SK-MEL-5 (cell line): ENCODE results near the gene TRMT2A. TPM values are rescaled to one million over a fixed set of nuclear protein-coding genes. Genes with fewer than 3 reads are reported as not detected.

Experiments used
- DNase-seq: peaks from one replicate; pipeline ENCODE4 v3.0.0-alpha.2; 2016; ENCODE audit warnings: low read depth, low spot score
- in situ Hi-C: cut with HindIII; loops from 2 replicates; pipeline ENCODE4 v1.10.0; 2016; ENCODE audit warnings: low sequenced_read_pairs, high pct_unique_total_duplicates, low pct_unique_long_range_greater_than_20kb
- total RNA-seq: library from RNA; depleted of rRNA; stranded (reverse); fragments of >200 nt; shearing (Covaris generic); gene quantifications from 2 replicates; pipeline ENCODE4 v1.2.3, GENCODE V29; 2014

The TRMT2A gene
- total RNA-seq, 1 experiment from 2014 or later, result 67.3 TPM

- in situ Hi-C loops, result no loop called here
- DNase-seq, result no peak
Measured at GRCh38 chr22:20112623-20113511, 4.2 kb downstream of the TRMT2A start.

DNA sequence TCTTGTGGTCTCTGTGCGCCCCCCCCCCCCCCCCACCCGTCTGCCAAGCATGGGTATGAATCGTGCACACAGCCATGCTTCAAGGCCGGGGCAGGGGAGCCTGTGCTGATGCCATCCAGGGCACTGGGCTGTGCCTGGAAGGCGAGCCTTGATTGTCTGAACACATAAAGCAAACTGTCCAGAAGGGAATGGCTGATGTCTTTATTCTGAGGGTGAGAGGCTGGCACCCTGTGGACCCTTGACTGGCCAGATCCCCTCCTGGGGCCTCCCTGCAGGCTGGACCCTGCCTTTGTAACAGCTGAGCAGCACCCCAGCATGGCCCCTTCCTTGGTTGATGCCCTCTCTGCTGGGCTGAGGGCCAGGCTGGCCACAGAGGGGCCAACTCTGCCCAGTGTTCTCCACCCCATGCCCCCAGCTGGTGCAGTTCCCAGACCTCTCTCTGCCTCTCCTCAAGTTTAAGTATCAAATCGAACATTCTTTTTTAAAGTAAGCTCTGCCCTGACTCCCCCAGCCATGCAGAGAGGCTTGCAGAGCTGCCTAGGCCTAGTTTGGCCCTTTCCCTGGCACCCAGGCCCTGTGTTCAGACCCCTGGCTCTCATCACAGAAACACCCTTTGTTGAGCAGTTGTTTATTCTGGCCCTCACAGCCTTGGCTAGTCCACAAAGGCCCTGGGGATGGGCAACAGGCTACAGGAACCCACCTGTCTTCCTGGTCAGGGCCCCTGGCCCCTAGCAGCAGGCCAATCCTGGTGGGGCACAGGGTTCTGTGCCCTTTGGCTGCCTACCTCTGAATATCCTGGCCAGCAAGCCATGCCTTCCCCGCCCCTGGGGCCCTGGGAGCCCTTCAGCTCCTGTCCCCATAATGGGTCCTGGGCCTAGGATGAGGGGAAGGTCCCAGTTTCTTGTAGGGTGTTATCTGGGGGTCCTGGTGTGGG, 5.1 kb downstream of the TRMT2A start:
- in situ Hi-C loops, result no loop called here
- no peak for DNase-seq

- peak; percentile 64 for DNase-seq
- in situ Hi-C loops, result no loop called here
Measured at GRCh38 chr22:20111045-20111688, 5.9 kb downstream of the TRMT2A start.

DNA sequence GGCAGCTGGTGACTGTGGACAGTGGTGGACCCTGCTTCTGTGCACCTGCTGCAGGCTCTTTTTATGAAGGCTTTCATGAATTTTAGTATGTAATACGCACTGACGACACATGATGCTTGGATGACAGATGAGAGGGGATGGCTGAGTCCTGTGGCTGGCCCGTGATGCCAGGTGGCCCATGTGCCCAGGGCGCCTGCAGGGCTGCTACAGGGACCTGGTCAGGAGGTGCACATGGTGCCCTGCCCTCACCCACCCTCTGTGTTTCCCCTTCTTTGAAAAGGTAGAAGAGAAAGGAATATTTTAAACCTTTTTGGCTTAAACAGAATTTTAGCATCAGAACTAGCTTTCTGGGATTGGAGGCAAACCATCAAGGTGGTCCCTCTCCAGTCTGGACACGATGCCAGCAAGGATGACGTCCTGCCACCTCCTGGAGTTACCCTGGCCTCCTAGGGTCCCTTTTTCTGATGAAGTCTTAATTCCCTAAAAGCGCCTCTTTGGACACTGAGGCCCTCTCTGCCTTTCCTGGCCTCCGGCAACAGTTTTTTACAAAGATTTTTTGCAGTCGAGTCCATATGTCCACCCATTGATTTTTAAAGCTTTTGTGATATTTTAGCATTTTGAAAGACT, 6.6 kb downstream of the TRMT2A start:
- DNase-seq, result no peak
- in situ Hi-C loops, result no loop called here

DNA sequence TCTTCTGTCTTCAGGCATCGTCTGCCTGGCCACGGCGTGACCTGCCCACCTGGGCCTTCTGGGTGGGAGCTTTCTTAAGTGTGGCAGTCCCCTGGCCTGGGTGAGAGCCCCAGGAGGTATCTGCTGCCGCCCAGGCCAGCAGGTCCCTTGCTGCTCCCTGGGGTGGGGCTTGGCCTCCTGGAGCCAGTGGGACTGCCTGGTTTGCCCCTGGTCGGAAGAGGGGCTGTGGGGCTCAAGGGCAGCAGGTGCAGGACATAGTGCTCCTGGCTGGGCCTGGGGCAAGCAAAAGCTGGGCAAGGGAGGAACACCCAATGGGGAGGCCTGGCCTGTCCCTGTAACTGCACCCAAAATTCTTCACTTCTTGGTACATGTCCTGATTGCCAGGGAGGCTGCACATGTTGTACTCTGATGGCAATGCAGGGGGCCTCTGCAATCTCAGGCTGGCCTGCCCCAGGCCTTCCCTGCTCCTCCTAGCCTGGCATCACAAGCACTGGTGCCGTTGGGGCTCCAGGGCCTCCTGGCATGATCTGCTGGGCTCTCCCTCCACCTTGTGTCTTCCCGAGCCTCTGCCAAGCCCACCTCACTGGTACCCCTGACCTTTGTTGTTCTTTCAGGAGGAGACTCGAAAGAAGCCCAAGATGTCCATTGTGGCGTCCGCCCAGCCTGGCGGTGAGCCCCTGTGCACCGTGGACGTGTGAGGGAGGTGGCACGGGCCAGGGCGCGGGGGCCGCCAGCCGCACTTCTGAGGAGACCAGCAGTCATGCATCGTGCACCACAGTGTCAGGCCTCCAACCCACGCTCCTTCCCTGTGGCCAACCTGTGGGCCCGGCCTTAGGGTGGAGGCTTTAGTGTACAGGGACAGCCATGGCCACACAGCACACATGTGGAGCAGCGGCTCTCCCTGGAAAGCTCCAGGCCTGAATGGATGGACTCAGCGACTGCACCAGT, 7.3 kb downstream of the TRMT2A start:
- in situ Hi-C loops, result no loop called here
- no peak for DNase-seq

- in situ Hi-C loops, result no loop called here
- no peak for DNase-seq
Measured at GRCh38 chr22:20108757-20109230, 8.2 kb downstream of the TRMT2A start.

DNA sequence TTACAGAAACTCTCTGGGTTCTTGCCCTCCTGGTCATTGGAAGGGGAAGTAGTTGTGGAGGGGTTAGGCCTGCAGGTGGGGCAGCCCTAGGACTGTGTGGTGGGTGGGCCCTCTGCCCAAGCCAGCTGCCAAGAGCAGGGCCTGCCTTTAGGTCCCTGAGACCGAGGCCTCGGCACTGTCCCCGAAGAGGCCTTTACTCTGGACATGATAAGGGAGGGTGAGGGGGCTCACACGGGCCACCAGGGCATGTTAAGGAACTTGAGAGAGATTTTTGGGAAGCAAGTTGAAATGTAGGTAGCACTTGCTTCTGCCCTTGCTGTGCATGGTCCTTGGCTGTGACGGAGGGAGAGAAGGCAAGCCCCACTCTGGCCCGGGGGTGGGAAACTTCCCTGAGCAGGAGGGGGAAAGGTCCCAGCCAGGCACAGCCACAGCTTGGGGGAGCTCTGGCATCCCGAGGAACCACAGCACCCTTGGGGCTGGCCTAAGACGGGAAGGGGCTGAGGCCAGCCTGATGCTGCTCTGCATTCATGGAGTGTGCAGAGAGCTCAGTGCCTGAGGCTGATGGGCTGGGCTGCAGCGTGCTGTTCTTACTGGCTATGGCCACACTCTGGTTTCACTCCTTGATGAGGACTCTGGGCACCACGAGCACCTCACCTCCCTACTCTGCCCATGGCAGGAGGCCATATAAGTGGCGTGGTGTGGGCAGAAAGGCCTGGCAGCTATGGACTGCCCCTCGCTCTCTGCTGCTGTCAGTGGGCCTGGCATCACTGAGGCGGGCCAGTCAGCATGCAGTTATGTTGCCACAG, 8.9 kb downstream of the TRMT2A start:
- in situ Hi-C loops, result no loop called here
- no peak for DNase-seq

GRCh38 chr22:20107471-20107901, 9.5 kb downstream of the TRMT2A start:
- in situ Hi-C loops, result no loop called here
- no peak for DNase-seq

- in situ Hi-C loops, result no loop called here
- DNase-seq, result no peak
Measured at GRCh38 chr22:20106849-20107237, 10.2 kb downstream of the TRMT2A start.

DNA sequence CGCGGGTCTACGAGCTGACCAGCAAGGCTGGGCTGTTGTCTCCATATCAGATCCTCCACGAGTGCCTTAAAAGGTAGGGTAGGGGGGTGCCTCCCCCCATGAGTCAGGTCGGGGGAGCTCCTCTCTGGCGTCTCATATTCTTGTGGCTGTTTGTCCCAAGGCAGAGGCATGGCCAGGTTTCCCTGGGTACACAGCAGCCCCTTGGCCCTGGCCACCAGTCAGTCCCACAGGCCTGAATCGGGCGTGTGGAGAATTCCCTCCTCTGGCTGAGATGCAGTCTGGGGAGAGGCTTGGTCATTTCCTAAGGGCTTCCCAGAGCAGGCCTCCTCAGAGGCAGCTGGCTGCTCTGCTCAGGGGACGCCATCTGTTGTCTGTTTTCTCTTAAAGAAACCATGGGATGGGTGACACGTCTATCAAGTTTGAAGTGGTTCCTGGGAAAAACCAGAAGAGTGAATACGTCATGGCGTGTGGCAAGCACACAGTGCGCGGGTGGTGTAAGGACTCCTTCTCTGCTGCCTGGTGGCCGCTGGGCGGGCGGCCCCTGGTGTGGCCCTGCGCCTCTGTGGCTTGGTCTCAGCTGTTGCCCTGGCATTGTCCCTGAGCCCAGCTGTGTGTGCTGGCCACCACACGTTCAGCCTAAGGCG, 10.7 kb downstream of the TRMT2A start:
- in situ Hi-C loops, result no loop called here
- no peak for DNase-seq

GRCh38 chr22:20105456-20106204, 11.4 kb downstream of the TRMT2A start:
- in situ Hi-C loops, result no loop called here
- DNase-seq, result no peak

- in situ Hi-C loops, result no loop called here
- no peak for DNase-seq
Measured at GRCh38 chr22:20102203-20102780, 14.7 kb downstream of the TRMT2A start.

DNA sequence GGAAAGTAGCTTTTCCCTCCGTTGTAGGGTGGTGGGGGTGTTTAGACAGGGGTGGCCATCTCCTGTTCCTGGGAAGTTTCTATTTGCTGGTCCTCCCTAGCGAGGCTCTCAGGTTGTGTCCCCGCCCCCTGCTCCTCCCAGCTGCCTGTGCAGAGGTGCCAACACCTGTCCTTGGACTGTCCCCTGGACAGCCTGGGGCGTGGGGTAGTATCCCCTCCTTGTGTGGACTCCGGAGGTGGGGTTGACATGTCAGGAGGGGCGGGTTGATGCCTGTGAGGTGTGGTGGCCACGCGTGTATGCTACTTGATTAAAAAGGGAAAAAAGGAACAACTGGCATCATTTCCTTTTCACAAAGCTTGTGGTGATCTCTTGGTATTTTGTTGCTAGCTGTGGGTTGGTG, 15.4 kb downstream of the TRMT2A start:
- in situ Hi-C loops, result no loop called here
- no peak for DNase-seq

GRCh38 chr22:20099099-20099711, 17.8 kb downstream of the TRMT2A start:
- in situ Hi-C loops, result no loop called here

More at GRCh38 chr22:20099099-20099711, 17.8 kb downstream of the TRMT2A start:
- no peak for DNase-seq
